Dorsolateral prefrontal cortex (tissue), 118 donors: ENCODE results near the gene IQCE. TPM values are rescaled to one million over a fixed set of nuclear protein-coding genes. Genes with fewer than 3 reads are reported as not detected.

Experiments used
- microRNA-seq, 43 experiments: library from miRNA; unstranded; fragments of <30 nt; microRNA quantifications; one replicate each; pipeline ENCODE4 v1.2.0, GENCODE V29; 2022
- total RNA-seq, 120 experiments: library from RNA; stranded (reverse); gene quantifications; one replicate each; pipeline versions ENCODE4 v1.2.3 to v1.2.4, GENCODE V29; 2022

The IQCE gene
- total RNA-seq, 120 experiments from 2014 or later = 26.3 to 72.5 (median 45.2) TPM

Small RNAs within 50 kb of the gene (microRNA-seq; reads per million reads assigned to microRNA genes)
- gene MIR4648 = 0 to 1.3 (median 0) reads per million in 43 experiments

Other genes with a start within 250 kb of the IQCE start
- 10 to 100 TPM; 18.8 to 54.8 (median 30.8) TPM for gene SNX8, start 244.5 kb upstream of the IQCE start, total RNA-seq
- 10 to 100 TPM; 59.7 to 91.4 (median 71.8) TPM for gene EIF3B, start 204.2 kb upstream of the IQCE start, total RNA-seq
- gene CHST12, start 155.4 kb upstream of the IQCE start, total RNA-seq = 10 to 100 TPM; 19.5 to 66.3 (median 29.6) TPM
- gene GRIFIN, start 82.6 kb upstream of the IQCE start, total RNA-seq = not detected
- 10 to 100 TPM in 110 of 120 experiments, 1 to 10 TPM in 10; 7.5 to 44.5 (median 15.8) TPM for gene LFNG, start 39.2 kb upstream of the IQCE start, total RNA-seq
- gene BRAT1, start 3.5 kb upstream of the IQCE start, total RNA-seq = 10 to 100 TPM; 16.7 to 38.4 (median 24.9) TPM
- gene TTYH3, start 73.0 kb downstream of the IQCE start, total RNA-seq = 100 to 1,000 TPM in 10 of 120 experiments, 10 to 100 TPM in 110; 43.5 to 134 (median 75.1) TPM
- gene AMZ1, start 129.2 kb downstream of the IQCE start, total RNA-seq = 10 to 100 TPM in 74 of 120 experiments, 1 to 10 TPM in 46; 6.1 to 23.5 (median 11.7) TPM